Keratinocyte (primary cell): ENCODE data around the gene ITGB1. TPM values are rescaled to one million over a fixed set of nuclear protein-coding genes. Genes with fewer than 3 reads are reported as not detected.

Source experiments
- DNase-seq: peaks from one replicate; pipeline ENCODE4 v3.0.0-alpha.2; 2011; ENCODE audit warnings: low read depth, missing footprints, low spot score
- FAIRE-seq: peaks from 2 replicates; lab custom pipeline; 2011; peaks lifted over from hg19 to GRCh38; lab: Jason Lieb, UNC
- H2AFZ ChIP-seq: 2 replicates; pipeline ENCODE4 v1.6.0; 2012; ENCODE audit warnings: low read length, control low read depth, inconsistent platforms; ENCODE audit not compliant: control insufficient read depth
- H3K27ac ChIP-seq: 2 replicates; pipeline ENCODE4 v1.5.1; 2011; ENCODE audit warnings: low read length; ENCODE audit not compliant: control insufficient read depth, insufficient read depth
- H3K27me3 ChIP-seq: 3 replicates; pipeline ENCODE4 v1.6.0; 2011; ENCODE audit warnings: low read length; ENCODE audit not compliant: control insufficient read depth, insufficient read depth; ENCODE audit errors: extremely low read depth
- H3K36me3 ChIP-seq, 2 experiments: 2 replicates in 1 of 2; 3 replicates in 1 of 2; pipeline ENCODE4 v1.5.1; 2011; ENCODE audit warnings: low read length in 2 of 2, mild to moderate bottlenecking in 1 of 2; ENCODE audit not compliant: control insufficient read depth in 2 of 2, insufficient read depth in 2 of 2; ENCODE audit errors: extremely low read depth in 1 of 2
- H3K4me1 ChIP-seq: 3 replicates; pipeline ENCODE4 v1.5.1; 2011; ENCODE audit warnings: low read length; ENCODE audit not compliant: control insufficient read depth, insufficient read depth; ENCODE audit errors: extremely low read depth
- H3K4me2 ChIP-seq: 3 replicates; pipeline ENCODE4 v1.6.0; 2011; ENCODE audit warnings: low read depth, low read length; ENCODE audit not compliant: control insufficient read depth, insufficient read depth; ENCODE audit errors: extremely low read depth
- H3K4me3 ChIP-seq, 3 experiments: fragments of 200-600 bp in 1 of 3; sonication (generic) in 1 of 3; 2 replicates in 2 of 3; 3 replicates in 1 of 3; pipeline ENCODE4 v1.5.1; 2011 to 2016; ENCODE audit warnings: low read length in 3 of 3, mild to moderate bottlenecking in 3 of 3, control low read depth in 2 of 3, inconsistent platforms in 1 of 3, low read depth in 1 of 3, mixed read lengths in 1 of 3, mixed run types in 1 of 3, moderate library complexity in 1 of 3; ENCODE audit not compliant: control insufficient read depth in 2 of 3, insufficient read depth in 2 of 3; ENCODE audit errors: extremely low read depth in 1 of 3
- H3K79me2 ChIP-seq: 2 replicates; pipeline ENCODE4 v1.6.0; 2012; ENCODE audit warnings: low read length; ENCODE audit not compliant: control insufficient read depth, insufficient read depth
- H3K9ac ChIP-seq: 3 replicates; pipeline ENCODE4 v1.6.0; 2011; ENCODE audit warnings: low read length; ENCODE audit not compliant: control insufficient read depth, insufficient read depth; ENCODE audit errors: extremely low read depth
- H3K9me1 ChIP-seq: 3 replicates; pipeline ENCODE4 v1.6.0; 2011; ENCODE audit warnings: low read length; ENCODE audit not compliant: control insufficient read depth, insufficient read depth; ENCODE audit errors: extremely low read depth
- H3K9me3 ChIP-seq: 2 replicates; pipeline ENCODE4 v1.5.1; 2012; ENCODE audit warnings: low read depth, low read length; ENCODE audit not compliant: control insufficient read depth
- H4K20me1 ChIP-seq: 3 replicates; pipeline ENCODE4 v1.6.0; 2011; ENCODE audit warnings: low read length; ENCODE audit not compliant: control insufficient read depth, insufficient read depth; ENCODE audit errors: extremely low read depth
- EZH2 ChIP-seq: IDR thresholded peaks from one replicate; pipeline ENCODE4 v1.6.1; 2012; ENCODE audit warnings: inconsistent platforms, mild to moderate bottlenecking, low read length, moderate library complexity
- dilution Hi-C: fragments of 300-500 bp; cut with MboI; formaldehyde crosslinking; loops from one replicate; pipeline ENCODE4 v1.7.0; 2020; ENCODE audit warnings: low sequenced_read_pairs; ENCODE audit not compliant: extremely low pct_ligation_motif_present
- polyA plus RNA-seq, 5 experiments: library from polyadenylated mRNA; depleted of rRNA in 3 of 5; stranded (reverse) in 3 of 5; stranded (forward) in 1 of 5; unstranded in 1 of 5; fragments of >200 nt; gene quantifications; 1 replicate in 1 of 5; 2 replicates in 3 of 5; 3 replicates in 1 of 5; pipeline versions ENCODE4 v1.2.1 to v1.2.3, GENCODE V29; 2011 to 2012; ENCODE audit warnings: missing spikeins in 2 of 5, low read depth in 1 of 5, low replicate concordance in 1 of 5
- TF ChIP-seq, protein P1 (sequence below), 3 experiments: IDR thresholded peaks in 1 of 3; conservative IDR thresholded peaks in 1 of 3; optimal IDR thresholded peaks in 1 of 3; 2 replicates in 2 of 3; 3 replicates in 1 of 3; pipeline versions ENCODE3 to v1.5.1; 2011; ENCODE audit warnings: low read length in 3 of 3, mild to moderate bottlenecking in 3 of 3, moderate library complexity in 2 of 3, control low read depth in 1 of 3, inconsistent platforms in 1 of 3; ENCODE audit not compliant: insufficient read depth in 2 of 3; ENCODE audit errors: extremely low read depth in 1 of 3

ITGB1 gene
- polyA plus RNA-seq, 1 donor (not counting 4 experiments of a cell fraction or from before 2014, with no cell fraction given) = 1,445 TPM

GRCh38 chr10:32987172-32987571 is 29.1 kb upstream of the ITGB1 start:
- H4K20me1 ChIP-seq = no peaks in the 10 kb centered on the region
- H3K27me3 ChIP-seq = no peaks in the 10 kb centered on the region
- no peak overlapping the region for H3K9ac ChIP-seq
- H3K4me3 ChIP-seq = no peak overlapping the region
- TF ChIP-seq, protein P1, sequence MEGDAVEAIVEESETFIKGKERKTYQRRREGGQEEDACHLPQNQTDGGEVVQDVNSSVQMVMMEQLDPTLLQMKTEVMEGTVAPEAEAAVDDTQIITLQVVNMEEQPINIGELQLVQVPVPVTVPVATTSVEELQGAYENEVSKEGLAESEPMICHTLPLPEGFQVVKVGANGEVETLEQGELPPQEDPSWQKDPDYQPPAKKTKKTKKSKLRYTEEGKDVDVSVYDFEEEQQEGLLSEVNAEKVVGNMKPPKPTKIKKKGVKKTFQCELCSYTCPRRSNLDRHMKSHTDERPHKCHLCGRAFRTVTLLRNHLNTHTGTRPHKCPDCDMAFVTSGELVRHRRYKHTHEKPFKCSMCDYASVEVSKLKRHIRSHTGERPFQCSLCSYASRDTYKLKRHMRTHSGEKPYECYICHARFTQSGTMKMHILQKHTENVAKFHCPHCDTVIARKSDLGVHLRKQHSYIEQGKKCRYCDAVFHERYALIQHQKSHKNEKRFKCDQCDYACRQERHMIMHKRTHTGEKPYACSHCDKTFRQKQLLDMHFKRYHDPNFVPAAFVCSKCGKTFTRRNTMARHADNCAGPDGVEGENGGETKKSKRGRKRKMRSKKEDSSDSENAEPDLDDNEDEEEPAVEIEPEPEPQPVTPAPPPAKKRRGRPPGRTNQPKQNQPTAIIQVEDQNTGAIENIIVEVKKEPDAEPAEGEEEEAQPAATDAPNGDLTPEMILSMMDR (optimal IDR thresholded peaks at IDR 0.05 in 1 of 3, IDR thresholded peaks at IDR 0.05 in 1 of 3, conservative IDR thresholded peaks at IDR 0.05 in 1 of 3; ENCODE audit: extremely low read depth in 1 of 3, insufficient read depth in 2 of 3, low read length in 3 of 3) = no peak
- TF ChIP-seq EZH2 = no peak
- H3K4me2 ChIP-seq = no peak overlapping the region
- no peaks in the 10 kb centered on the region for H3K9me3 ChIP-seq
- FAIRE-seq = no peak
- no peak for DNase-seq
- H3K9me1 ChIP-seq = no peaks in the 10 kb centered on the region
- no peak overlapping the region for H2AFZ ChIP-seq
- H3K36me3 ChIP-seq = peaks cover 1 to 3% of the 10 kb centered on the region in 2 experiments
- dilution Hi-C loops = no loop called here
- H3K4me1 ChIP-seq = peaks cover 36% of the 10 kb centered on the region
- H3K27ac ChIP-seq = no peak overlapping the region
- peaks cover 13% of the 10 kb centered on the region for H3K79me2 ChIP-seq

DNA sequence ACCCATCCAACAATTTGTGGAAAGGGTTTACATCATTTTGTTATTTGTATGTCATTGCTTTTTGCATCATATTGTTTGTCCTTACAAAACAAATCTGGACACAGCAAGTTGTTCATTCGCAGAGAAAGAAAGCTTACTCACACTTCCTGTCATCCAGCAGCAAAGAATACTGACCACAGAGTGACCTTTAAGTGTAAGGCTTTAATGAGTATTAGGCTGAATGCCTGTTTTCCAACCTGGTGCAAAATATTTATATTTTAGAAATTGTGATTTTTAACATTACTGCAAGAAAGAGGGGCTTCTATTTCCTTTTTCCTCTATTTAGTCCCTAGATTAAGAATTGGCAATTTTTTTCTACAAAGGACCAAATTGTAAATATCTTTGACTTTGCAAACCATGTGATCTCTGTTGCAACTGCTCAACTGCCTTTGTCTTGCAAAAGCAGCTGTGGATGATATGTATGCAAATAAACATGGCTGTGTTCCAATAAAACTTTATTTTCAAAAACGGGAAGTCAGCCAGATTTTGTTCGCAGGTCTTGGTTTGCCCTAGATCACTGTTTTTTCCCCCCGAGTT is 27.8 kb upstream of the ITGB1 start:
- Histone ChIP-seq H3K4me1 (peaks cover 49% of the 10 kb centered on the region), H3K27ac (peak overlapping the region; percentile 66), H3K4me3 (no peak overlapping the region), H3K27me3 (no peaks in the 10 kb centered on the region), H3K36me3 (peaks cover under 1 to 1% of the 10 kb centered on the region in 2 experiments), H3K79me2 (peaks cover 13% of the 10 kb centered on the region), H3K9ac (peak overlapping the region; percentile 11), H4K20me1 (no peaks in the 10 kb centered on the region), H2AFZ (no peak overlapping the region), H3K4me2 (peak overlapping the region; percentile 53), H3K9me1 (no peaks in the 10 kb centered on the region), H3K9me3 (no peaks in the 10 kb centered on the region)
- dilution Hi-C loops = no loop called here
- DNase-seq = no peak
- TF ChIP-seq, protein P1 (optimal IDR thresholded peaks at IDR 0.05 in 1 of 3, IDR thresholded peaks at IDR 0.05 in 1 of 3, conservative IDR thresholded peaks at IDR 0.05 in 1 of 3; ENCODE audit: extremely low read depth in 1 of 3, insufficient read depth in 2 of 3, low read length in 3 of 3) = no peak
- TF ChIP-seq EZH2 = no peak
- no peak for FAIRE-seq
